Measurements from ENCODE around the gene PLEKHS1. TPM values are rescaled to one million over a fixed set of nuclear protein-coding genes. Genes with fewer than 3 reads are reported as not detected.

Gene PLEKHS1
- total RNA-seq, 1 experiment from 2014 or later, result not detected

DNA sequence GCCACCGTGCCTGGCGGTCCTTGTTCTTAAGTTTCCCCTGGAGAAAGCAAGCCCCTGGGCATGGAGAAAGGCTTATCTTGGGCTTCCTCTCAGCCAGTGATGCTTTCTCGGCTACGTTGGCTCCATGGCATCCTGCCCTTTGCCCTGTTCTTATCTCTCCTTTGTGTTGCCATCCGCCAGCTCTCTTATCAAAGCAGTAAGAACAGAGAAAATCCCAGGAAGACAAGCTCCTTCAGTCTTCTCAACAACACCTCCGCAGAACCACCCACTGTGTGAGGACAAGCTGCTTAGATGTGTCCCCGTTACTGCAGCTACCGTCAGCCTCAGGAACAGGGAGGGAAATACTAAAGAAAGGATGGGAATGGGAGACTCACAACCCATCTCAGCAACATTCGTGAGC lies 3.3 kb downstream of the PLEKHS1 start:
- Histone ChIP-seq H3K9ac (ENCODE audit: low read length) (no peak overlapping the region), H3K4me3 (replicated peaks in 1 of 2; ENCODE audit: low read depth in 1 of 2, low read length in 2 of 2) (no peak overlapping the region), H3K9me3 (ENCODE audit: control insufficient read depth in 1 of 2, insufficient read depth in 1 of 2, low read depth in 1 of 2, low read length in 2 of 2) (no peaks in the 10 kb centered on the region), H3K79me2 (ENCODE audit: insufficient read depth, low read length) (no peaks in the 10 kb centered on the region), H3K9me2 (ENCODE audit: insufficient read depth) (no peaks in the 10 kb centered on the region), H3K4me1 (ENCODE audit: control insufficient read depth in 1 of 2, insufficient read depth in 2 of 2, low read length in 2 of 2) (no peaks in the 10 kb centered on the region), H3K27ac (ENCODE audit: low read depth, low read length) (no peak overlapping the region), H3K36me3 (ENCODE audit: control insufficient read depth in 1 of 2, insufficient read depth in 2 of 2, low read length in 2 of 2) (no peaks in the 10 kb centered on the region), H2AFZ (ENCODE audit: low read depth, low read length, poor library complexity, severe bottlenecking) (no peak overlapping the region), H3K27me3 (ENCODE audit: insufficient read depth, low read length) (no peaks in the 10 kb centered on the region), H4K20me1 (ENCODE audit: insufficient read depth) (no peaks in the 10 kb centered on the region), H3K4me2 (ENCODE audit: low read length) (no peak overlapping the region)
- BruUV-seq (replicated peaks), result no TSS peak
- TF ChIP-seq SIN3A (IDR thresholded peaks at IDR 0.05; ENCODE audit: low read depth), result no peak
- TF ChIP-seq SP1 (IDR thresholded peaks at IDR 0.05; ENCODE audit: low read depth), result no peak
- TF ChIP-seq ZNF274 (IDR thresholded peaks at IDR 0.05; ENCODE audit: low read depth, low read length), result no peak
- DNase-seq (ENCODE audit: low read depth, low spot score) (no peak), ATAC-seq (no peak)
- ChIA-PET POLR2A (no interaction called here), RAD21 (ENCODE audit: low non-redundant PET in 1 of 2, low total read pairs in 2 of 2, uncharacterized antibody in 2 of 2, unreplicated experiment in 2 of 2) (no interaction called here), CTCF (no interaction called here)
- intact Hi-C loops (cut with micrococcal nuclease), result no loop called here

DNA sequence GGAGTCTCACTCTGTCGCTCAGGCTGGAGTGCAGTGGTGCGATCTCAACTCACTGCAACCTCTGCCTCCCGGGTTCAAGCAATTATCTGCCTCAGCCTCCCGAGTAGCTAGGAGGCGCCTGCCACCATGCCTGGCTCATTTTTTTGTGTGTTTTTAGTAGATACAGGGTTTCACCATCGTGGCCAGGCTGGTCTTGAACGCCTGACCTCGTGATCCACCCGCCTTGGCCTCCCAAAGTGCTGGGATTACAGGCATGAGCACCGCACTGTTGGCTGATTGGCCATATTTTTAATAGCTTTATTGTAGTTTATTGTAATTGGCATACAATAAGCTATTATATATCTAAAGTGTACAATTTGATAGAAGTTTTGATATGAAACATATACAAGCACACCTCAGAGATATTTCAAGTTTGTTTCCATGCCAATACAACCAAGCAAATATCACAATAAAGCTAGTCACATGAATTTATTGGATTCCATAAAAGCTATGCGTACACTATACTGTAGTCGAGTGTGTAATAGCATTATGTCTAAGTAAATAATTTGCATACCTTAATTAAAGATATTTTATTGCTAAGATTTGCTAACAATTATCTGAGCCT lies 5.6 kb downstream of the PLEKHS1 start:
- ChIA-PET POLR2A (no interaction called here), RAD21 (ENCODE audit: low non-redundant PET in 1 of 2, low total read pairs in 2 of 2, uncharacterized antibody in 2 of 2, unreplicated experiment in 2 of 2) (no interaction called here), CTCF (no interaction called here)
- Histone ChIP-seq H3K27me3 (ENCODE audit: insufficient read depth, low read length) (no peaks in the 10 kb centered on the region), H3K27ac (ENCODE audit: low read depth, low read length) (no peak overlapping the region), H3K9me2 (ENCODE audit: insufficient read depth) (no peaks in the 10 kb centered on the region), H3K36me3 (ENCODE audit: control insufficient read depth in 1 of 2, insufficient read depth in 2 of 2, low read length in 2 of 2) (no peaks in the 10 kb centered on the region), H3K9me3 (ENCODE audit: control insufficient read depth in 1 of 2, insufficient read depth in 1 of 2, low read depth in 1 of 2, low read length in 2 of 2) (no peaks in the 10 kb centered on the region), H3K79me2 (ENCODE audit: insufficient read depth, low read length) (no peaks in the 10 kb centered on the region), H3K4me3 (replicated peaks in 1 of 2; ENCODE audit: low read depth in 1 of 2, low read length in 2 of 2) (no peak overlapping the region), H3K4me2 (ENCODE audit: low read length) (no peak overlapping the region), H3K4me1 (ENCODE audit: control insufficient read depth in 1 of 2, insufficient read depth in 2 of 2, low read length in 2 of 2) (no peaks in the 10 kb centered on the region), H2AFZ (ENCODE audit: low read depth, low read length, poor library complexity, severe bottlenecking) (no peak overlapping the region), H4K20me1 (ENCODE audit: insufficient read depth) (no peaks in the 10 kb centered on the region), H3K9ac (ENCODE audit: low read length) (no peak overlapping the region)
- DNase-seq (ENCODE audit: low read depth, low spot score), result no peak
- ATAC-seq, result no peak
- BruUV-seq (replicated peaks), result no TSS peak
- intact Hi-C loops (cut with micrococcal nuclease), result no loop called here
- TF ChIP-seq, protein P1, sequence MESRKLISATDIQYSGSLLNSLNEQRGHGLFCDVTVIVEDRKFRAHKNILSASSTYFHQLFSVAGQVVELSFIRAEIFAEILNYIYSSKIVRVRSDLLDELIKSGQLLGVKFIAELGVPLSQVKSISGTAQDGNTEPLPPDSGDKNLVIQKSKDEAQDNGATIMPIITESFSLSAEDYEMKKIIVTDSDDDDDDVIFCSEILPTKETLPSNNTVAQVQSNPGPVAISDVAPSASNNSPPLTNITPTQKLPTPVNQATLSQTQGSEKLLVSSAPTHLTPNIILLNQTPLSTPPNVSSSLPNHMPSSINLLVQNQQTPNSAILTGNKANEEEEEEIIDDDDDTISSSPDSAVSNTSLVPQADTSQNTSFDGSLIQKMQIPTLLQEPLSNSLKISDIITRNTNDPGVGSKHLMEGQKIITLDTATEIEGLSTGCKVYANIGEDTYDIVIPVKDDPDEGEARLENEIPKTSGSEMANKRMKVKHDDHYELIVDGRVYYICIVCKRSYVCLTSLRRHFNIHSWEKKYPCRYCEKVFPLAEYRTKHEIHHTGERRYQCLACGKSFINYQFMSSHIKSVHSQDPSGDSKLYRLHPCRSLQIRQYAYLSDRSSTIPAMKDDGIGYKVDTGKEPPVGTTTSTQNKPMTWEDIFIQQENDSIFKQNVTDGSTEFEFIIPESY (IDR thresholded peaks at IDR 0.05; ENCODE audit: extremely low read depth, insufficient replicate concordance, low read length), result no peak
- TF ChIP-seq EZH2 (IDR thresholded peaks at IDR 0.05), result no peak
- no peak for TF ChIP-seq ZFX (IDR thresholded peaks at IDR 0.05)
- TF ChIP-seq, protein P2, sequence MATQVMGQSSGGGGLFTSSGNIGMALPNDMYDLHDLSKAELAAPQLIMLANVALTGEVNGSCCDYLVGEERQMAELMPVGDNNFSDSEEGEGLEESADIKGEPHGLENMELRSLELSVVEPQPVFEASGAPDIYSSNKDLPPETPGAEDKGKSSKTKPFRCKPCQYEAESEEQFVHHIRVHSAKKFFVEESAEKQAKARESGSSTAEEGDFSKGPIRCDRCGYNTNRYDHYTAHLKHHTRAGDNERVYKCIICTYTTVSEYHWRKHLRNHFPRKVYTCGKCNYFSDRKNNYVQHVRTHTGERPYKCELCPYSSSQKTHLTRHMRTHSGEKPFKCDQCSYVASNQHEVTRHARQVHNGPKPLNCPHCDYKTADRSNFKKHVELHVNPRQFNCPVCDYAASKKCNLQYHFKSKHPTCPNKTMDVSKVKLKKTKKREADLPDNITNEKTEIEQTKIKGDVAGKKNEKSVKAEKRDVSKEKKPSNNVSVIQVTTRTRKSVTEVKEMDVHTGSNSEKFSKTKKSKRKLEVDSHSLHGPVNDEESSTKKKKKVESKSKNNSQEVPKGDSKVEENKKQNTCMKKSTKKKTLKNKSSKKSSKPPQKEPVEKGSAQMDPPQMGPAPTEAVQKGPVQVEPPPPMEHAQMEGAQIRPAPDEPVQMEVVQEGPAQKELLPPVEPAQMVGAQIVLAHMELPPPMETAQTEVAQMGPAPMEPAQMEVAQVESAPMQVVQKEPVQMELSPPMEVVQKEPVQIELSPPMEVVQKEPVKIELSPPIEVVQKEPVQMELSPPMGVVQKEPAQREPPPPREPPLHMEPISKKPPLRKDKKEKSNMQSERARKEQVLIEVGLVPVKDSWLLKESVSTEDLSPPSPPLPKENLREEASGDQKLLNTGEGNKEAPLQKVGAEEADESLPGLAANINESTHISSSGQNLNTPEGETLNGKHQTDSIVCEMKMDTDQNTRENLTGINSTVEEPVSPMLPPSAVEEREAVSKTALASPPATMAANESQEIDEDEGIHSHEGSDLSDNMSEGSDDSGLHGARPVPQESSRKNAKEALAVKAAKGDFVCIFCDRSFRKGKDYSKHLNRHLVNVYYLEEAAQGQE (IDR thresholded peaks at IDR 0.05; ENCODE audit: low read depth), result no peak
- TF ChIP-seq CBX3 (IDR thresholded peaks at IDR 0.05; ENCODE audit: low read depth), result no peak
- TF ChIP-seq JUND (IDR thresholded peaks at IDR 0.05), result no peak
- no peak for TF ChIP-seq SIN3A (IDR thresholded peaks at IDR 0.05; ENCODE audit: low read depth)
- no peak for TF ChIP-seq EGR1 (IDR thresholded peaks at IDR 0.05; ENCODE audit: low read depth)
- TF ChIP-seq RAD21 (IDR thresholded peaks at IDR 0.05; ENCODE audit: low read depth), result no peak
- TF ChIP-seq YY1 (IDR thresholded peaks at IDR 0.05; ENCODE audit: extremely low read depth, insufficient replicate concordance, low read depth, low read length), result no peak
- no peak for TF ChIP-seq POLR2AphosphoS5 (IDR thresholded peaks at IDR 0.05; ENCODE audit: low read depth, low read length)
- TF ChIP-seq, protein P3, sequence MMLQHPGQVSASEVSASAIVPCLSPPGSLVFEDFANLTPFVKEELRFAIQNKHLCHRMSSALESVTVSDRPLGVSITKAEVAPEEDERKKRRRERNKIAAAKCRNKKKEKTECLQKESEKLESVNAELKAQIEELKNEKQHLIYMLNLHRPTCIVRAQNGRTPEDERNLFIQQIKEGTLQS (IDR thresholded peaks at IDR 0.05), result no peak
- TF ChIP-seq, protein P4, sequence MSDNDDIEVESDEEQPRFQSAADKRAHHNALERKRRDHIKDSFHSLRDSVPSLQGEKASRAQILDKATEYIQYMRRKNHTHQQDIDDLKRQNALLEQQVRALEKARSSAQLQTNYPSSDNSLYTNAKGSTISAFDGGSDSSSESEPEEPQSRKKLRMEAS (IDR thresholded peaks at IDR 0.05), result no peak
- TF ChIP-seq ELF1 (IDR thresholded peaks at IDR 0.05; ENCODE audit: borderline replicate concordance, low read depth), result no peak

All from HCT116 (cell line).